GM18507 (cell line): ENCODE results near the gene SRSF12.
A peak's percentile ranks its signal among the peaks of the same experiment; 100 is the strongest.
"Not testable (repeated sequence)": the region's sequence is repeated elsewhere in the genome, so short reads cannot be mapped to it uniquely, and the experiment has no call there.

Experiments used
- DNase-seq: peaks from one replicate; pipeline ENCODE4 v3.0.0; 2011; ENCODE audit warnings: low read depth; ENCODE audit not compliant: insufficient read length; ENCODE audit errors: extremely low spot score
- FAIRE-seq: peaks from 2 replicates; lab custom pipeline; 2011; peaks lifted over from hg19 to GRCh38; lab: Jason Lieb, UNC

The SRSF12 gene

GRCh38 chr6:89132057-89132456, 14.2 kb upstream of the SRSF12 start:
- FAIRE-seq = no peak
- DNase-seq = no peak

- no peak for FAIRE-seq
- no peak for DNase-seq
Measured at GRCh38 chr6:89131599-89131998, 13.7 kb upstream of the SRSF12 start.

GRCh38 chr6:89128256-89128671, 10.4 kb upstream of the SRSF12 start:
- not testable (repeated sequence) for FAIRE-seq, DNase-seq

GRCh38 chr6:89122625-89123024, 4.8 kb upstream of the SRSF12 start:
- DNase-seq (no peak), FAIRE-seq (peak; percentile 78)

- DNase-seq (no peak), FAIRE-seq (no peak)
Measured at GRCh38 chr6:89121934-89122333, 4.1 kb upstream of the SRSF12 start.

GRCh38 chr6:89120371-89120770, 2.5 kb upstream of the SRSF12 start:
- DNase-seq (no peak), FAIRE-seq (no peak)

GRCh38 chr6:89118931-89119330, 1.1 kb upstream of the SRSF12 start:
- FAIRE-seq (no peak), DNase-seq (no peak)

- FAIRE-seq (no peak), DNase-seq (no peak)
Measured at GRCh38 chr6:89116702-89117101, 1.2 kb downstream of the SRSF12 start.

- FAIRE-seq (no peak), DNase-seq (no peak)
Measured at GRCh38 chr6:89111933-89112332, 5.9 kb downstream of the SRSF12 start.

GRCh38 chr6:89110284-89110683, 7.6 kb downstream of the SRSF12 start:
- FAIRE-seq (no peak), DNase-seq (no peak)

- no peak for DNase-seq
- no peak for FAIRE-seq
Measured at GRCh38 chr6:89100114-89100513, 17.8 kb downstream of the SRSF12 start.

GRCh38 chr6:89098461-89098860, 19.4 kb downstream of the SRSF12 start:
- no peak for DNase-seq
- peak; percentile 82 for FAIRE-seq

- DNase-seq (no peak), FAIRE-seq (no peak)
Measured at GRCh38 chr6:89087881-89088280, 30.0 kb downstream of the SRSF12 start.

GRCh38 chr6:89085409-89086205, 32.3 kb downstream of the SRSF12 start:
- no peak for DNase-seq
- FAIRE-seq = no peak

GRCh38 chr6:89084954-89085353, 32.9 kb downstream of the SRSF12 start:
- FAIRE-seq (no peak), DNase-seq (no peak)

- DNase-seq = no peak
- no peak for FAIRE-seq
Measured at GRCh38 chr6:89084542-89084941, 33.3 kb downstream of the SRSF12 start.

- no peak for DNase-seq
- peak; percentile 59 for FAIRE-seq
Measured at GRCh38 chr6:89082486-89082891, 35.4 kb downstream of the SRSF12 start.

- FAIRE-seq (peak; percentile 95), DNase-seq (peak; percentile 85)
Measured at GRCh38 chr6:89081423-89082322, 36.2 kb downstream of the SRSF12 start.

- FAIRE-seq (no peak), DNase-seq (no peak)
Measured at GRCh38 chr6:89081129-89081422, 36.8 kb downstream of the SRSF12 start.

GRCh38 chr6:89080281-89081128, 37.4 kb downstream of the SRSF12 start, which contains the start of gene PNRC1:
Gene PNRC1, plus strand, starts transcription at chr6:89080751. Its CDS starts 144 bp downstream, at chr6:89080895.
- peak; percentile 98 for FAIRE-seq
- DNase-seq = peak; percentile 96
